ENCODE results near the gene MTFR1L. TPM values are rescaled to one million over a fixed set of nuclear protein-coding genes. Genes with fewer than 3 reads are reported as not detected.

The MTFR1L gene
- total RNA-seq, 1 experiment from 2014 or later, result 41.7 TPM

- no peaks in the 10 kb centered on the region for H3K27me3 ChIP-seq (ENCODE audit: insufficient read depth, low read depth)
- TF ChIP-seq CTCF (conservative IDR thresholded peaks at IDR 0.05) (no peak), EZH2 (IDR thresholded peaks at IDR 0.05; ENCODE audit: low read depth) (no peak)
- CTCF ChIA-PET, result no interaction called here
- no TSS peak for BruUV-seq (replicated peaks)
- H2AFZ ChIP-seq, result no peak overlapping the region
- no peaks in the 10 kb centered on the region for H3K79me2 ChIP-seq (ENCODE audit: low read depth)
- intact Hi-C loops (cut with micrococcal nuclease; ENCODE audit: unreplicated experiment), result no loop called here
- no peak overlapping the region for H3K4me3 ChIP-seq
- H3K36me3 ChIP-seq (ENCODE audit: low read depth), result no peaks in the 10 kb centered on the region; the same call in 1 of the 2 replicates
- no peaks in the 10 kb centered on the region for H3K4me1 ChIP-seq (replicated peaks; ENCODE audit: insufficient read depth)
- no peak overlapping the region for H3K27ac ChIP-seq
- H3K4me2 ChIP-seq, result no peak overlapping the region
- DNase-seq, result no peak
- POLR2A ChIA-PET (ENCODE audit: unreplicated experiment), result no interaction called here
- no peaks in the 10 kb centered on the region for H3F3A ChIP-seq (ENCODE audit: insufficient read depth, low read depth)
- H4K20me1 ChIP-seq (ENCODE audit: insufficient read depth), result no peaks in the 10 kb centered on the region
- H3K9me2 ChIP-seq (ENCODE audit: insufficient read depth), result no peaks in the 10 kb centered on the region
- no peaks in the 10 kb centered on the region for H3K9me3 ChIP-seq (ENCODE audit: insufficient read depth, low read depth)
These were observed 11.9 kb downstream of the MTFR1L start for GRCh38 chr1:25831569-25832196.

- CTCF ChIA-PET, result no interaction called here
- no peak for DNase-seq
These were observed 12.7 kb downstream of the MTFR1L start for GRCh38 chr1:25832336-25833037.

DNA sequence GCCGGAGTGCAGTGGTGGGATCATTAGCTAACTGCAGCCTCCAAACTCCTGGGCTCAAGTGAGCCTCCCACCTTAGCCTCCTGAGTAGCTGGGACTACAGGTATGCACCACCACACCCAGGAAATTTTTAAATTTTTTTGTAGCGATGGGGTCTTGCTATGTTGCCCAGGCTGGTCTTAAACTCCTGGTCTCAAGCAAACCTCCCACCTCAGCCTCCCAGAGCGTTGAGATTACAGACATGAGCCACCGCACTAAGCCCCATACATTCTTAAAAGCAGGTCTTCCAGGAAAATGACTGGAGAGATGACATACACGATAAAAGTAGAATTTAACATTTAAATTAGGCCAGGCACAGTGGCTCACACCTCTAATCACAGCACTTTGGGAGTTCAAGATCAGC lies 13.4 kb downstream of the MTFR1L start:
- Histone ChIP-seq H3K4me1 (replicated peaks; ENCODE audit: insufficient read depth) (no peaks in the 10 kb centered on the region), H4K20me1 (ENCODE audit: insufficient read depth) (no peaks in the 10 kb centered on the region), H3K36me3 (ENCODE audit: low read depth) (no peaks in the 10 kb centered on the region; the same call in 1 of the 2 replicates), H2AFZ (no peak overlapping the region), H3K27me3 (ENCODE audit: insufficient read depth, low read depth) (no peaks in the 10 kb centered on the region), H3K4me3 (no peak overlapping the region), H3F3A (ENCODE audit: insufficient read depth, low read depth) (peaks cover 4% of the 10 kb centered on the region; the same call in 1 of the 2 replicates), H3K79me2 (ENCODE audit: low read depth) (no peaks in the 10 kb centered on the region), H3K27ac (no peak overlapping the region), H3K4me2 (no peak overlapping the region), H3K9me2 (ENCODE audit: insufficient read depth) (no peaks in the 10 kb centered on the region), H3K9me3 (ENCODE audit: insufficient read depth, low read depth) (no peaks in the 10 kb centered on the region)
- POLR2A ChIA-PET (ENCODE audit: unreplicated experiment), result no interaction called here
- no TSS peak for BruUV-seq (replicated peaks)
- no peak for DNase-seq
- TF ChIP-seq CTCF (conservative IDR thresholded peaks at IDR 0.05) (no peak), EZH2 (IDR thresholded peaks at IDR 0.05; ENCODE audit: low read depth) (no peak)
- intact Hi-C loops (cut with micrococcal nuclease; ENCODE audit: unreplicated experiment), result no loop called here
- CTCF ChIA-PET, result no interaction called here

More at GRCh38 chr1:25832336-25833037, 12.7 kb downstream of the MTFR1L start:
- Histone ChIP-seq H3K9me2 (ENCODE audit: insufficient read depth) (no peaks in the 10 kb centered on the region), H2AFZ (no peak overlapping the region), H3K36me3 (ENCODE audit: low read depth) (no peaks in the 10 kb centered on the region; the same call in 1 of the 2 replicates), H3F3A (ENCODE audit: insufficient read depth, low read depth) (peaks cover 1% of the 10 kb centered on the region; the same call in 1 of the 2 replicates), H3K27ac (no peak overlapping the region), H3K4me1 (replicated peaks; ENCODE audit: insufficient read depth) (no peaks in the 10 kb centered on the region), H3K4me2 (no peak overlapping the region), H3K4me3 (no peak overlapping the region), H4K20me1 (ENCODE audit: insufficient read depth) (no peaks in the 10 kb centered on the region), H3K79me2 (ENCODE audit: low read depth) (no peaks in the 10 kb centered on the region), H3K27me3 (ENCODE audit: insufficient read depth, low read depth) (no peaks in the 10 kb centered on the region), H3K9me3 (ENCODE audit: insufficient read depth, low read depth) (no peaks in the 10 kb centered on the region)
- BruUV-seq (replicated peaks), result no TSS peak
- TF ChIP-seq EZH2 (IDR thresholded peaks at IDR 0.05; ENCODE audit: low read depth) (no peak), CTCF (conservative IDR thresholded peaks at IDR 0.05) (no peak)
- intact Hi-C loops (cut with micrococcal nuclease; ENCODE audit: unreplicated experiment), result no loop called here
- POLR2A ChIA-PET (ENCODE audit: unreplicated experiment), result no interaction called here
